Measurements from ENCODE around the gene PRPF6.

PRPF6 gene

GRCh38 chr20:63979557-63980316 lies 1.2 kb upstream of the PRPF6 start, which contains the start of gene SAMD10:
Gene SAMD10 (minus strand): TSS chr20:63979642. CDS start chr20:63979467, 175 bp downstream.
- TF ChIP-seq, protein P1, sequence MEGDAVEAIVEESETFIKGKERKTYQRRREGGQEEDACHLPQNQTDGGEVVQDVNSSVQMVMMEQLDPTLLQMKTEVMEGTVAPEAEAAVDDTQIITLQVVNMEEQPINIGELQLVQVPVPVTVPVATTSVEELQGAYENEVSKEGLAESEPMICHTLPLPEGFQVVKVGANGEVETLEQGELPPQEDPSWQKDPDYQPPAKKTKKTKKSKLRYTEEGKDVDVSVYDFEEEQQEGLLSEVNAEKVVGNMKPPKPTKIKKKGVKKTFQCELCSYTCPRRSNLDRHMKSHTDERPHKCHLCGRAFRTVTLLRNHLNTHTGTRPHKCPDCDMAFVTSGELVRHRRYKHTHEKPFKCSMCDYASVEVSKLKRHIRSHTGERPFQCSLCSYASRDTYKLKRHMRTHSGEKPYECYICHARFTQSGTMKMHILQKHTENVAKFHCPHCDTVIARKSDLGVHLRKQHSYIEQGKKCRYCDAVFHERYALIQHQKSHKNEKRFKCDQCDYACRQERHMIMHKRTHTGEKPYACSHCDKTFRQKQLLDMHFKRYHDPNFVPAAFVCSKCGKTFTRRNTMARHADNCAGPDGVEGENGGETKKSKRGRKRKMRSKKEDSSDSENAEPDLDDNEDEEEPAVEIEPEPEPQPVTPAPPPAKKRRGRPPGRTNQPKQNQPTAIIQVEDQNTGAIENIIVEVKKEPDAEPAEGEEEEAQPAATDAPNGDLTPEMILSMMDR (IDR thresholded peaks at IDR 0.05) = peak; percentile 10; the same call in 1 of the 2 replicates

DNA sequence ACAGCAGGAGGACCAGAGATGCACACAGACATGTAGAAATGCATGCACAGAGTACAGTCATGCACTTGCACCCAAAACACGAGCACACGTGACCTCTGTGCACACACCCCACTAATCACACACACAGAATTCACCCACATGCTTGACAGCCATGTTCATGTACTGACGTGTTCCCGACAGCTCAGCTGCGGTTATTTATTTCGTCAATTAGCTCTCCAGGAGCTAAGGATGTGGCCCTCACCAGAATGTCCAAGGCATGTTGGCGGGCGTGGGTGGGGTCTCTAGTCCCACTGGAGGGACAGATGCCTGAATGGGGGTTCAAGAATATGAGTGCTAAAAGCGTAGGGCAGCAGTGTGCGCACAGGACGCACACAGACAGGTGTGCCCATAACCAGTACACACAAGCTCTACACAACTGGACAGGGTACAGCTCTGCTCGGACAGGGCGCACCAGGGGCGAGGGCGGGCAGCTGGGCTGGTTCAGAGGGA lies 571 bp upstream of the PRPF6 start:
- TF ChIP-seq, protein P1 (IDR thresholded peaks at IDR 0.05) = no peak

DNA sequence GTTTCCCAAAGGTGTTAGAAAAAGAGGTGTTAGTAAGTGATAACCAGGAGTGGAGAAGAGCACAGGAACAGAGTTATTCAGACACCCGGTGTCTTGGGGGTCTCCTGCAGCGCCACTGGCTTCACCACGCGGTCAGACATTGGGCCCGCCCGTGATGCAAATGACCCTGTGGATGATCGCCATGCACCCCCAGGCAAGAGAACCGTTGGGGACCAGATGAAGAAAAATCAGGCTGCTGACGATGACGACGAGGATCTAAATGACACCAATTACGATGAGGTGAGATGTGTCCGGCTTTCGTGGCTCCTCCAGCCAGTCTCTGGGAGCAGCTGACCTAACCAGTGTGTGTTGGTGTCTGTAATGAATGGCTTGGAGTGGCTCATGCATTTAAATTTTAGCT lies 2.0 kb downstream of the PRPF6 start:
- TF ChIP-seq, protein P1 (IDR thresholded peaks at IDR 0.05) = no peak

- TF ChIP-seq, protein P1 (IDR thresholded peaks at IDR 0.05) = no peak
These were observed 20.0 kb downstream of the PRPF6 start for GRCh38 chr20:64000906-64001305.

DNA sequence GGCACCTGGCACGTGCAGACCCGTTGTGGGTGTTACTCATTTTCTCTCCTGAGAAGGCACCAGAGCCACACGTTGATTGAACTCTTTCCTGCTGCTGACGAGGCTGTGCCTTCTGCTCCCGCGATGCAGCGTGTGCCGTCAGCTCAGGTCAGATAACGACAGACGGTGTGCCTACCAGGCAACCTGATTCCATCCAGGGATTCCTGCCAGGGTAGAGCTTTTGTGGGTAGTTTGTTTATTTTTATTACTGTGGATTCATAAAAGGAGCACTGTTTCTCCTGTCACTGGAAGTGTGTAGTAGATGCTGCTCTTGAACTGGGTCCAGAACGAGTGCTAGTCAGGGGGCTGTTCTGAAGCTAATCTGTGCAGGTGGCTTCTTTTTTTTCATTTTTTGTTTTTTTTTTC lies 20.7 kb downstream of the PRPF6 start:
- TF ChIP-seq, protein P1 (IDR thresholded peaks at IDR 0.05) = no peak

GRCh38 chr20:64003960-64004725 lies 23.2 kb downstream of the PRPF6 start:
- TF ChIP-seq, protein P1 (IDR thresholded peaks at IDR 0.05) = no peak

- TF ChIP-seq, protein P1 (IDR thresholded peaks at IDR 0.05) = no peak
These were observed 24.5 kb downstream of the PRPF6 start for GRCh38 chr20:64005394-64005793.
